Dedifferentiated amniotic fluid mesenchymal stem cell (primary cell): ENCODE measurements around the gene SUMO1.
"Not testable (repeated sequence)": the region's sequence is repeated elsewhere in the genome, so short reads cannot be mapped to it uniquely, and the experiment has no call there.

Experiments used
- DNase-seq: peaks from one replicate; pipeline ENCODE4 v3.0.0-alpha.2; 2016; ENCODE audit errors: extremely low spot score

The SUMO1 gene

GRCh38 chr2:202238234-202239197 is at the start of gene SUMO1:
TSS of gene SUMO1 (minus strand) at chr2:202238597. CDS start at chr2:202238451, 146 bp downstream.
- peak; percentile 89 for DNase-seq

- DNase-seq: no peak
Observed at GRCh38 chr2:202286595-202286994, 48.2 kb upstream of the SUMO1 start.

GRCh38 chr2:202278944-202279343 is 40.5 kb upstream of the SUMO1 start:
- DNase-seq: peak; percentile 66

- DNase-seq: no peak
Observed at GRCh38 chr2:202278036-202278760, 39.8 kb upstream of the SUMO1 start.

GRCh38 chr2:202276078-202276720 is 37.8 kb upstream of the SUMO1 start:
- DNase-seq: not testable (repeated sequence)

- DNase-seq: no peak
Observed at GRCh38 chr2:202270487-202270886, 32.1 kb upstream of the SUMO1 start.

- no peak for DNase-seq
Observed at GRCh38 chr2:202269585-202269984, 31.2 kb upstream of the SUMO1 start.

GRCh38 chr2:202267495-202267894 is 29.1 kb upstream of the SUMO1 start:
- no peak for DNase-seq

- DNase-seq: peak; percentile 98
Observed at GRCh38 chr2:202265467-202266277, 27.3 kb upstream of the SUMO1 start, which contains the start of gene NOP58. TSS of gene NOP58 (plus strand) at chr2:202265763. CDS start at chr2:202265942, 179 bp downstream.

- no peak for DNase-seq
Observed at GRCh38 chr2:202261531-202261930, 23.1 kb upstream of the SUMO1 start.

- DNase-seq: no peak
Observed at GRCh38 chr2:202251494-202251893, 13.1 kb upstream of the SUMO1 start.

- DNase-seq: no peak
Observed at GRCh38 chr2:202249521-202250253, 11.3 kb upstream of the SUMO1 start.

- not testable (repeated sequence) for DNase-seq
Observed at GRCh38 chr2:202247710-202248109, 9.3 kb upstream of the SUMO1 start.

GRCh38 chr2:202237787-202238233 is 587 bp downstream of the SUMO1 start:
- peak; percentile 63 for DNase-seq

GRCh38 chr2:202221873-202222272 is 16.5 kb downstream of the SUMO1 start:
- DNase-seq: no peak

GRCh38 chr2:202215179-202215578 is 23.2 kb downstream of the SUMO1 start:
- no peak for DNase-seq

- no peak for DNase-seq
Observed at GRCh38 chr2:202208526-202208925, 29.9 kb downstream of the SUMO1 start.

GRCh38 chr2:202204855-202205254 is 33.5 kb downstream of the SUMO1 start:
- DNase-seq: no peak

GRCh38 chr2:202203348-202203747 is 35.0 kb downstream of the SUMO1 start:
- DNase-seq: no peak
